ENCODE measurements around the gene BCL2L11.

The BCL2L11 gene

GRCh38 chr2:111196435-111196834 is 75.7 kb downstream of the BCL2L11 start:
- DNase-seq: no peak

- no peak for DNase-seq
Observed at GRCh38 chr2:111198701-111199100, 78.0 kb downstream of the BCL2L11 start.

- DNase-seq: no peak
Observed at GRCh38 chr2:111199840-111200239, 79.1 kb downstream of the BCL2L11 start.

GRCh38 chr2:111200333-111200881 is 79.7 kb downstream of the BCL2L11 start:
- DNase-seq: no peak

GRCh38 chr2:111201214-111201613 is 80.5 kb downstream of the BCL2L11 start:
- no peak for DNase-seq

- no peak for DNase-seq
Observed at GRCh38 chr2:111202266-111203040, 81.7 kb downstream of the BCL2L11 start.

- DNase-seq: no peak
Observed at GRCh38 chr2:111204706-111205105, 84.0 kb downstream of the BCL2L11 start.

GRCh38 chr2:111205774-111206173 is 85.1 kb downstream of the BCL2L11 start:
- DNase-seq: no peak

- no peak for DNase-seq
Observed at GRCh38 chr2:111207851-111208250, 87.1 kb downstream of the BCL2L11 start.

- DNase-seq: no peak
Observed at GRCh38 chr2:111208639-111209038, 87.9 kb downstream of the BCL2L11 start.

GRCh38 chr2:111209045-111209514 is 88.4 kb downstream of the BCL2L11 start:
- DNase-seq: no peak

GRCh38 chr2:111210036-111210435 is 89.3 kb downstream of the BCL2L11 start:
- DNase-seq: no peak

- DNase-seq: no peak
Observed at GRCh38 chr2:111213877-111214276, 93.2 kb downstream of the BCL2L11 start.

GRCh38 chr2:111216811-111217652 is 96.3 kb downstream of the BCL2L11 start:
- no peak for DNase-seq
